Transverse colon (tissue), 4 donors: Measurements from ENCODE around the gene TMEM43. TPM values are rescaled to one million over a fixed set of nuclear protein-coding genes. Genes with fewer than 3 reads are reported as not detected.

ENCODE experiments used
- DNase-seq: peaks from one replicate; pipeline ENCODE4 v3.0.0-alpha.2; 2019
- H3K27ac ChIP-seq, 4 donors: fragments of 200-600 bp; sonication (generic); 2 replicates each; pipeline ENCODE4 v1.5.1; 2016 to 2018; ENCODE audit warnings: inconsistent platforms in 4 of 4
- H3K27me3 ChIP-seq: fragments of 200-600 bp; sonication (generic); 2 replicates; pipeline ENCODE4 v1.5.1; 2017; ENCODE audit warnings: inconsistent platforms
- H3K36me3 ChIP-seq, 4 donors: fragments of 200-600 bp; sonication (generic); 2 replicates each; pipeline ENCODE4 v1.5.1; 2017 to 2019; ENCODE audit warnings: inconsistent platforms in 4 of 4
- H3K4me1 ChIP-seq, 4 donors: fragments of 200-600 bp; sonication (generic); 2 replicates each; pipeline ENCODE4 v1.5.1; 2017 to 2020; ENCODE audit warnings: inconsistent platforms in 4 of 4
- H3K4me3 ChIP-seq, 4 donors: fragments of 200-600 bp; sonication (generic); 1 replicate in 1 of 4; 2 replicates in 3 of 4; pipeline versions ENCODE4 v1.5.1 to v1.6.1; 2017 to 2019; ENCODE audit warnings: inconsistent platforms in 4 of 4
- H3K9me3 ChIP-seq, 2 donors: fragments of 200-600 bp; sonication (generic); 2 replicates each; pipeline ENCODE4 v1.5.1; 2017 to 2019; ENCODE audit warnings: inconsistent platforms in 2 of 2
- EP300 ChIP-seq: sonication (generic); formaldehyde crosslinking; IDR thresholded peaks from one replicate; pipeline ENCODE4 v1.6.1; 2017; ENCODE audit warnings: antibody characterized with exemption, low read depth
- POLR2A ChIP-seq: fragments of 450-650 bp; IDR thresholded peaks from one replicate; pipeline ENCODE4 v1.6.1; 2016; ENCODE audit warnings: antibody characterized with exemption, mild to moderate bottlenecking, moderate library complexity
- POLR2AphosphoS5 ChIP-seq, 3 donors: sonication (generic); formaldehyde crosslinking; IDR thresholded peaks; one replicate each; pipeline ENCODE4 v1.6.1; 2016; ENCODE audit warnings: antibody characterized with exemption in 3 of 3
- WGBS, 2 donors: methylation state at CpG; one replicate each; pipeline ENCODE4 v1.1.5; 2018; ENCODE audit warnings: low coverage in 1 of 2; 5-methylcytosine and 5-hydroxymethylcytosine counted together
- in situ Hi-C, 4 donors: fragments of 200-750 bp; cut with MboI; loops; one replicate each; pipeline versions ENCODE4 v1.15.0 to v1.15.1; 2017; ENCODE audit warnings: low sequenced_read_pairs in 3 of 4, low pct_ligation_motif_present in 1 of 4, low pct_unique_long_range_greater_than_20kb in 1 of 4
- intact Hi-C: fragments of 100-400 bp; cut with DNase I; formaldehyde crosslinking; loops from one replicate; pipeline ENCODE4 v1.15.1; 2023; ENCODE audit warnings: low total_unique reads
- total RNA-seq, 4 donors: library from RNA; depleted of rRNA; stranded (reverse); fragments of >200 nt; gene quantifications; one replicate each; pipeline ENCODE4 v1.1.0, GENCODE V29; 2016
- TF ChIP-seq, protein P1 (sequence below), 5 experiments: fragments of 200-600 bp in 3 of 5; fragments of 450-650 bp in 2 of 5; sonication (generic) in 3 of 5; IDR thresholded peaks; 1 replicate in 2 of 5; 2 replicates in 3 of 5; pipeline ENCODE4 v1.5.1; 2016 to 2017; ENCODE audit warnings: antibody characterized with exemption in 5 of 5, inconsistent platforms in 3 of 5, mild to moderate bottlenecking in 2 of 5, moderate library complexity in 1 of 5

The TMEM43 gene
- total RNA-seq, 4 donors from 2014 or later, result 30.8 to 128 (median 48.5) TPM

- H3K4me1 ChIP-seq, result peaks cover 8 to 31% (median 20%) of the 10 kb centered on the region in 4 donors
- no peak overlapping the region for H3K27ac ChIP-seq
- intact Hi-C loops (loop anchor here (5.0 kb wide), 1 partner anchor 47 kb away; the partner anchor contains the start of gene TMEM43), in situ Hi-C loops (loop anchor here in 2 of 4 donors (10.0 to 25.0 kb wide), 2 partner anchors 50 to 287 kb away; partner anchors contain the start of genes CHCHD4 (in 1 of the 2), TMEM43 (in 1 of the 2) and WNT7A (in 1 of the 2))
- no peaks in the 10 kb centered on the region for H3K27me3 ChIP-seq
- H3K9me3 ChIP-seq, result no peaks in the 10 kb centered on the region
- DNase-seq, result no peak
- TF ChIP-seq POLR2AphosphoS5 (IDR thresholded peaks at IDR 0.05) (no peak), EP300 (no peak), POLR2A (no peak)
- TF ChIP-seq, protein P1, sequence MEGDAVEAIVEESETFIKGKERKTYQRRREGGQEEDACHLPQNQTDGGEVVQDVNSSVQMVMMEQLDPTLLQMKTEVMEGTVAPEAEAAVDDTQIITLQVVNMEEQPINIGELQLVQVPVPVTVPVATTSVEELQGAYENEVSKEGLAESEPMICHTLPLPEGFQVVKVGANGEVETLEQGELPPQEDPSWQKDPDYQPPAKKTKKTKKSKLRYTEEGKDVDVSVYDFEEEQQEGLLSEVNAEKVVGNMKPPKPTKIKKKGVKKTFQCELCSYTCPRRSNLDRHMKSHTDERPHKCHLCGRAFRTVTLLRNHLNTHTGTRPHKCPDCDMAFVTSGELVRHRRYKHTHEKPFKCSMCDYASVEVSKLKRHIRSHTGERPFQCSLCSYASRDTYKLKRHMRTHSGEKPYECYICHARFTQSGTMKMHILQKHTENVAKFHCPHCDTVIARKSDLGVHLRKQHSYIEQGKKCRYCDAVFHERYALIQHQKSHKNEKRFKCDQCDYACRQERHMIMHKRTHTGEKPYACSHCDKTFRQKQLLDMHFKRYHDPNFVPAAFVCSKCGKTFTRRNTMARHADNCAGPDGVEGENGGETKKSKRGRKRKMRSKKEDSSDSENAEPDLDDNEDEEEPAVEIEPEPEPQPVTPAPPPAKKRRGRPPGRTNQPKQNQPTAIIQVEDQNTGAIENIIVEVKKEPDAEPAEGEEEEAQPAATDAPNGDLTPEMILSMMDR (IDR thresholded peaks at IDR 0.05), result no peak
- H3K4me3 ChIP-seq, result no peak overlapping the region
- peaks cover 0 to 35% (median 13%) of the 10 kb centered on the region in 4 donors for H3K36me3 ChIP-seq
- WGBS, 2 donors, result 60 to 65% methylated on average over 2 of the region's 2 CpGs
Measured at GRCh38 chr3:14174483-14174882, 49.6 kb downstream of the TMEM43 start.

DNA sequence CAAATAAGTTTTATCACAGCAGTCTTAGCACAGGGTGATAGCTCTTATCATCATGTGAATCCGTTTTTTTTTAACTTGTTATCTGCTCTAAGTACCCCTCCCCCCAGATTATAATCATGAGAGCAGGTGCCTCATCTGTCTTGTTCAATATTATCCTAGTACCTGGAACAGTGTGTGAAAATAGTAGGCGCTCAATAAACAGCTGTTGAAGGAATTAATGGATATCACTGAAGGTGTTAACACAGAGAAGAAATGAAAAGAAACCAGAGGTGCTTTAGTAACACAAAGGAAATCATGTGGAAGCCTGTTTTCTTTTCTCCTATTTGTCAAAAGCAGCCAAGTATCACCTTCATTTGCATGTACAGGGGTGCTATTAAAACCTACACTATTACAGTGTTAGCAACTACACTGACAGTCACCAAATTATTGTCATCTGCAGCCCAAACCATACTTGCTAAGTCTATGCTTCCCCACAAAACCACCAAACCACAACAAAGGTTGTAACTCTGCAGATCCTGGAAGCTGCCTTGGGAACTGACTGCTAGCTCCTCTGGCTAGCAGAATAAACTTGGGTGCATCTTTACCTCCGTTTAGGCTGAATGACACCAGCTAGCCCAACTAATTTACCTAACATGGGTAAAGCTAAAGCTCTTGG, 50.7 kb downstream of the TMEM43 start:
- Histone ChIP-seq H3K4me1 (peaks cover 11 to 36% (median 24%) of the 10 kb centered on the region in 4 donors), H3K27ac (no peak overlapping the region), H3K27me3 (no peaks in the 10 kb centered on the region), H3K4me3 (no peak overlapping the region), H3K36me3 (peaks cover 0 to 25% (median 8%) of the 10 kb centered on the region in 4 donors), H3K9me3 (no peaks in the 10 kb centered on the region)
- TF ChIP-seq, protein P1 (IDR thresholded peaks at IDR 0.05), result no peak
- no peak for TF ChIP-seq POLR2A
- no peak for TF ChIP-seq EP300
- no peak for TF ChIP-seq POLR2AphosphoS5 (IDR thresholded peaks at IDR 0.05)
- intact Hi-C loops, result no loop called here
- 45 to 53% methylated on average over 1 to 3 of the region's 3 CpGs for WGBS, 2 donors
- in situ Hi-C loops, result loop anchor here in 1 of 4 donors (10.0 to 25.0 kb wide), 2 partner anchors 51 to 487 kb away; partner anchors contain the start of genes CCDC174, CHCHD4 and TMEM43
- DNase-seq, result no peak

DNA sequence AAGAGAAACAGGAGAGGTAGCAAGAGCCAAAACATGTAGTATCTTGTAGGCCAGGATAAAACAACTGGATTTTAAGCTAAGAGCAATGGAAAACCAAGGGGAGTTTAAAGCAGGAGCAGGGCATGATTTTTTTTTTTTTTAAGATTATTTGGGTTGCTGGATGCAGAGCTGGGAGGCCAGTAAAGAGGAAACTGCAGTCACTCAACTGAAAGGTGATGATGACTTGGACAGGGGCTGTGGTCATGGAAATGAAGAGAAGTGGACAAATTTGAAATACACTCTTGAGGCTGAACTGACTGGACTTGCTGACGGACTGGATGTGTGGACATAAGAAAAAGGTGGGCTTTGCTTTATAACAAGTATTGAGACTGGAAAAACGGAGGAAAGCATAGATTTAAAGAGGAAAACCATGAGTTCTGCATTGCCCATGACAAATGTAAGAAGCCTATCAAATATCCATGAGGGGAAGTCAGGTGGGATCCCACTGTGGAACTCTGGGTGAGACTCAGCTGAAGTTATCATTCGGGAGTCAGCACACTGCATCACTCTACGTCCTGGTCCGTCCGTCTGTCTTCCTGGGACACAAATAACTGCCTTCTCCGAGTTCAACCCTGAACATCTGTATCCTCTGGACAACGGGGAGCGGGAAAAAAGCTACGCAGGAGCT, 52.9 kb downstream of the TMEM43 start:
- Histone ChIP-seq H3K27me3 (no peaks in the 10 kb centered on the region), H3K4me1 (peaks cover 11 to 37% (median 24%) of the 10 kb centered on the region in 4 donors), H3K4me3 (peak overlapping the region; percentile 63 to 97 (median 89)), H3K27ac (peak overlapping the region; percentile 96 to 99 (median 98)), H3K36me3 (peaks cover 0 to 17% (median 0%) of the 10 kb centered on the region in 4 donors), H3K9me3 (no peaks in the 10 kb centered on the region)
- intact Hi-C loops (no loop called here), in situ Hi-C loops (loop anchor here in 1 of 4 donors (10.0 to 25.0 kb wide), 2 partner anchors 53 to 485 kb away; partner anchors contain the start of genes CCDC174, CHCHD4 and TMEM43)
- no peak for DNase-seq
- no peak for TF ChIP-seq POLR2A
- TF ChIP-seq EP300, result no peak
- TF ChIP-seq, protein P1 (IDR thresholded peaks at IDR 0.05), result no peak
- TF ChIP-seq POLR2AphosphoS5 (IDR thresholded peaks at IDR 0.05), result no peak
- 3 to 27% methylated on average over 2 to 10 of the region's 10 CpGs for WGBS, 2 donors
